HUES48 (cell line): ENCODE measurements around the gene SDF4.

ENCODE experiments used
- H3K27ac ChIP-seq: one replicate; pipeline ENCODE4 v1.7.0; 2013; ENCODE audit warnings: low read depth, low read length, inconsistent platforms
- H3K27me3 ChIP-seq: 2 replicates; pipeline ENCODE4 v1.6.1; 2013; ENCODE audit warnings: mild to moderate bottlenecking, low read length; ENCODE audit not compliant: control insufficient read depth, insufficient read depth
- H3K36me3 ChIP-seq: 2 replicates; pipeline ENCODE4 v1.6.1; 2013; ENCODE audit warnings: low read length; ENCODE audit not compliant: control insufficient read depth, insufficient read depth
- H3K4me1 ChIP-seq: 2 replicates; pipeline ENCODE4 v1.6.1; 2013; ENCODE audit warnings: mild to moderate bottlenecking, low read length; ENCODE audit not compliant: control insufficient read depth, insufficient read depth
- H3K4me3 ChIP-seq: 2 replicates; pipeline ENCODE4 v1.5.1; 2013; ENCODE audit warnings: mild to moderate bottlenecking, low read depth, low read length
- H3K9ac ChIP-seq: 2 replicates; pipeline ENCODE4 v1.6.1; 2013; ENCODE audit warnings: mild to moderate bottlenecking, low read depth, low read length, moderate library complexity
- H3K9me3 ChIP-seq: 2 replicates; pipeline ENCODE4 v1.6.1; 2013; ENCODE audit warnings: low read length; ENCODE audit not compliant: control insufficient read depth, insufficient read depth

The SDF4 gene

GRCh38 chr1:1240822-1241587 is 9.2 kb upstream of the SDF4 start:
- H3K9ac ChIP-seq = no peak overlapping the region
- no peaks in the 10 kb centered on the region for H3K27me3 ChIP-seq
- no peak overlapping the region for H3K27ac ChIP-seq
- H3K4me1 ChIP-seq = no peaks in the 10 kb centered on the region
- no peaks in the 10 kb centered on the region for H3K36me3 ChIP-seq
- H3K9me3 ChIP-seq = no peaks in the 10 kb centered on the region
- H3K4me3 ChIP-seq = no peak overlapping the region

- H3K27me3 ChIP-seq = no peaks in the 10 kb centered on the region
- H3K36me3 ChIP-seq = no peaks in the 10 kb centered on the region
- no peaks in the 10 kb centered on the region for H3K4me1 ChIP-seq
- H3K27ac ChIP-seq = no peak overlapping the region
- no peak overlapping the region for H3K9ac ChIP-seq
- no peaks in the 10 kb centered on the region for H3K9me3 ChIP-seq
- no peak overlapping the region for H3K4me3 ChIP-seq
These were observed 8.5 kb upstream of the SDF4 start for GRCh38 chr1:1240348-1240732.

- no peaks in the 10 kb centered on the region for H3K27me3 ChIP-seq
- H3K4me3 ChIP-seq = no peak overlapping the region
- H3K27ac ChIP-seq = no peak overlapping the region
- H3K9me3 ChIP-seq = no peaks in the 10 kb centered on the region
- H3K36me3 ChIP-seq = peaks cover under 1% of the 10 kb centered on the region; the same call in 1 of the 2 replicates
- no peaks in the 10 kb centered on the region for H3K4me1 ChIP-seq
- no peak overlapping the region for H3K9ac ChIP-seq
These were observed 8.0 kb upstream of the SDF4 start for GRCh38 chr1:1239614-1240347.

GRCh38 chr1:1239227-1239613 is 7.4 kb upstream of the SDF4 start:
- Histone ChIP-seq H3K27me3 (no peaks in the 10 kb centered on the region), H3K27ac (no peak overlapping the region), H3K9ac (no peak overlapping the region), H3K4me3 (no peak overlapping the region), H3K4me1 (no peaks in the 10 kb centered on the region), H3K9me3 (no peaks in the 10 kb centered on the region), H3K36me3 (peaks cover 6% of the 10 kb centered on the region)

GRCh38 chr1:1238702-1239178 is 6.9 kb upstream of the SDF4 start:
- Histone ChIP-seq H3K9me3 (no peaks in the 10 kb centered on the region), H3K4me1 (no peaks in the 10 kb centered on the region), H3K4me3 (no peak overlapping the region), H3K9ac (no peak overlapping the region), H3K27me3 (no peaks in the 10 kb centered on the region), H3K27ac (no peak overlapping the region), H3K36me3 (peaks cover 11% of the 10 kb centered on the region)

- Histone ChIP-seq H3K27ac (no peak overlapping the region), H3K9me3 (no peaks in the 10 kb centered on the region), H3K36me3 (peaks cover 12% of the 10 kb centered on the region), H3K4me3 (no peak overlapping the region), H3K4me1 (no peaks in the 10 kb centered on the region), H3K9ac (no peak overlapping the region), H3K27me3 (no peaks in the 10 kb centered on the region)
These were observed 6.3 kb upstream of the SDF4 start for GRCh38 chr1:1237874-1238701.

- H3K9me3 ChIP-seq = no peaks in the 10 kb centered on the region
- H3K36me3 ChIP-seq = peaks cover 12% of the 10 kb centered on the region
- H3K9ac ChIP-seq = no peak overlapping the region
- no peaks in the 10 kb centered on the region for H3K4me1 ChIP-seq
- no peaks in the 10 kb centered on the region for H3K27me3 ChIP-seq
- no peak overlapping the region for H3K27ac ChIP-seq
- H3K4me3 ChIP-seq = no peak overlapping the region
These were observed 5.4 kb upstream of the SDF4 start for GRCh38 chr1:1236945-1237873.

- Histone ChIP-seq H3K27ac (no peak overlapping the region), H3K9ac (no peak overlapping the region), H3K4me3 (no peak overlapping the region), H3K9me3 (no peaks in the 10 kb centered on the region), H3K36me3 (peaks cover 12% of the 10 kb centered on the region), H3K27me3 (no peaks in the 10 kb centered on the region), H3K4me1 (no peaks in the 10 kb centered on the region)
These were observed 4.5 kb upstream of the SDF4 start for GRCh38 chr1:1236176-1236763.

GRCh38 chr1:1235016-1235744 is 3.4 kb upstream of the SDF4 start:
- H3K27me3 ChIP-seq = no peaks in the 10 kb centered on the region
- no peaks in the 10 kb centered on the region for H3K4me1 ChIP-seq
- H3K36me3 ChIP-seq = peaks cover 12% of the 10 kb centered on the region
- H3K27ac ChIP-seq = no peak overlapping the region
- H3K9ac ChIP-seq = no peak overlapping the region
- H3K9me3 ChIP-seq = no peaks in the 10 kb centered on the region
- H3K4me3 ChIP-seq = no peak overlapping the region
